Muscle layer of duodenum (tissue), 2 donors: ENCODE results near the gene HNRNPL.
"Not testable (repeated sequence)": the region's sequence is repeated elsewhere in the genome, so short reads cannot be mapped to it uniquely, and the experiment has no call there.

Experiments
- H3K27ac ChIP-seq: one replicate; pipeline ENCODE4 v1.7.0; 2013; ENCODE audit warnings: mild to moderate bottlenecking, low read length
- H3K27me3 ChIP-seq: one replicate; pipeline ENCODE4 v1.7.0; 2013; ENCODE audit warnings: low read depth, mild to moderate bottlenecking, control low read depth, low read length
- H3K36me3 ChIP-seq, 2 donors: one replicate each; pipeline ENCODE4 v1.7.0; 2013; ENCODE audit warnings: low read length in 2 of 2, control low read depth in 1 of 2, mild to moderate bottlenecking in 1 of 2; ENCODE audit not compliant: insufficient read depth in 2 of 2, control insufficient read depth in 1 of 2
- H3K4me1 ChIP-seq, 2 donors: one replicate each; pipeline ENCODE4 v1.7.0; 2013; ENCODE audit warnings: low read length in 2 of 2, mild to moderate bottlenecking in 2 of 2, control low read depth in 1 of 2, moderate library complexity in 1 of 2; ENCODE audit not compliant: insufficient read depth in 2 of 2, control insufficient read depth in 1 of 2
- H3K4me3 ChIP-seq, 2 donors: one replicate each; pipeline ENCODE4 v1.7.0; 2013; ENCODE audit warnings: low read length in 2 of 2, low read depth in 1 of 2, mild to moderate bottlenecking in 1 of 2
- H3K9me3 ChIP-seq, 2 donors: one replicate each; pipeline ENCODE4 v1.7.0; 2013; ENCODE audit warnings: low read length in 2 of 2, control low read depth in 1 of 2, mild to moderate bottlenecking in 1 of 2; ENCODE audit not compliant: control insufficient read depth in 1 of 2
- donor health status: healthy.

The HNRNPL gene

GRCh38 chr19:38793671-38794070, 56.1 kb downstream of the HNRNPL start:
- H3K36me3 ChIP-seq = no peaks in the 10 kb centered on the region
- no peak overlapping the region for H3K4me3 ChIP-seq
- peaks cover 0 to 4% of the 10 kb centered on the region in 2 donors for H3K4me1 ChIP-seq
- no peaks in the 10 kb centered on the region for H3K9me3 ChIP-seq
- H3K27me3 ChIP-seq = no peaks in the 10 kb centered on the region
- H3K27ac ChIP-seq = no peak overlapping the region

DNA sequence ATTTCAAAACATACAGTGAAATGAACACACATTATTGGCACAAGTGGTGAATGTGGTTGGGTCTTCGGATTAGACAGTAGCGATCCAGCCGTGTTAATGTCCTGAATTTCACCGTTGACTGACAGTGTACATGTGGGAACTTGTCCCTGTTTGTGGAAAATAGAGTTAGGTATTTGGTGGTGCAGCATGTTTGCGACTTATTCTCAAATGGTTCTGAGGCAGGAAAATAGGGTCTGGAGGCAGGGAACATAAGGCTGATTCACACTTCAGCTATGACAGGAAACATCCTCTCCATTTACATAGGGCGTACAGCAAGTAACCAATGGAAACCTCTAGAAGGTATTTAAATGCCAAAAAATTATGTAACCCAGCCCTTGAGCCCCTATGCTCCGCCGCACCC, 56.6 kb downstream of the HNRNPL start:
- H3K36me3 ChIP-seq = no peaks in the 10 kb centered on the region
- no peak overlapping the region for H3K27ac ChIP-seq
- peaks cover 0 to 4% of the 10 kb centered on the region in 2 donors for H3K4me1 ChIP-seq

DNA sequence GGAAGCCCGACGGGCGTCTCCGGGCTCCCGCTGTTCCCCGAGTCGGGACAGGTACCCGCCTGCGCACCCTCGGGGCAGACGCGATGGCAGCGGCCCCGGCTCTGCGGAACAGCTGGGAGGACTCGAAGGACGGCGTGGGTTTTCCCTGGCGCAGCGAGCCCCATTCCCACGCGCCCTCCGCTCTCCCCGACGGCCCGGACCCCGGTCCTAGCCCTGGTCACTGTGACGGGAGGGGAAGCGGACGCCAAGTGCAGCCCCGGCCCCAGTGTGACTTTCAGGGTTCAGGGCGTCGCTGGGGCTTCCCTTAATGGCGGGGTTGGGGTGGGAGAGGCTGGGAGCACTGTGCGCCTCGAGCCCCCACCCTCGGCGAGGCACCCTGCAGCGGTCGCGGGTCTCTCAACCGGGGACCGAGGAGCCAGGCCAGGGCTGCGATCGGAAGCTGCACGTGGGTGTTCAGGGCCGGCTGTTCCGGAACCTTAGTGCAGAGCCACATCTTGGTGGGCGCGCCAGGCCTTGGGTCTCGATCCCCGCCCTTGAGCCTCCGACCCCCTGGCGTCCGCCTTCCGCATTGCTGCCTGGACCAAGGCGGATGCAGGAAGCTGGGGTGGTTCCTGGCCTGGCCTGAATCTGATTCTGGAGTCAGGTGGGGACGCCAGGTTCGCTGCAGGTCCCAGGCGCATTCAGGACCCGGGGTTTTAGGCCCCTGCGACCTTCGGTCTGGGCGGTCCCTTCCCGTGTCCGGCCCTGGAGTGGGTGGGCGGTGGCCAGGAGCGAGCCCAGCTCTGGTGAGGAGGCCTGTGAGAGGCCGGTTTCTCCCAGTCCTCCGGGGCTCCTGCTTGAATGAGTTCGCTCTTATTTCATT, 57.3 kb downstream of the HNRNPL start:
- H3K4me1 ChIP-seq = peaks cover 0 to 4% of the 10 kb centered on the region in 2 donors
- no peak overlapping the region for H3K27ac ChIP-seq
- no peaks in the 10 kb centered on the region for H3K27me3 ChIP-seq
- H3K4me3 ChIP-seq = peak overlapping the region in 1 of 2 donors; percentile 28
- no peaks in the 10 kb centered on the region for H3K9me3 ChIP-seq
- H3K36me3 ChIP-seq = no peaks in the 10 kb centered on the region

More for the DNA sequence above, 56.6 kb downstream of the HNRNPL start:
- Histone ChIP-seq H3K4me3 (no peak overlapping the region), H3K27me3 (no peaks in the 10 kb centered on the region), H3K9me3 (no peaks in the 10 kb centered on the region)

DNA sequence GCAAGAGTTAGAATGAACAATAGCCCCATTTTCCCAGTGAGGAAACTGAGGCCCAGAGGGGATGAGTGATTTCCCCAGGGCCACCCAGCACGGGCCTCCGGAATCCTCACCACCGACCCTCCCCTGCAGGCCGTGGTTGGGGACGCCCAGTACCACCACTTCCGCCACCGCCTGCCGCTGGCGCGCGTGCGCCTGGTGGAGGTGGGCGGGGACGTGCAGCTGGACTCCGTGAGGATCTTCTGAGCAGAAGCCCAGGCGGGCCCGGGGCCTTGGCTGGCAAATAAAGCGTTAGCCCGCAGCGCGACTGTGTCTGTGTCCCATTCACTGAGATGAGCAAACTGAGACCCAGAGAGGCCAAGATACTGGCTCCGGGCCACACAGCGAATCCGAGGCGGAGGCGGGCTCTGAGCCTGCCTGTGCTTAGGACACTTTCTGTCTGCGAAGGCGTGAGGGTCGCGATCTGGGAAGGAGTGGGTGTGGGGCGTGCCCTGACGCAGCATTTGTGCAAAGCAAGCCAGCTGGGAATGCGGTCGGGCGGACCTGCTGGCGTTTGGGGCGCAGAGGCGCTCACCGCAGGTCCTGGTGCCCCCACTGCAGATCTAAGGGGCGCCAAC, 58.2 kb downstream of the HNRNPL start:
- not testable (repeated sequence) for H3K4me3 ChIP-seq, H3K27me3 ChIP-seq, H3K9me3 ChIP-seq, H3K27ac ChIP-seq, H3K4me1 ChIP-seq, H3K36me3 ChIP-seq

DNA sequence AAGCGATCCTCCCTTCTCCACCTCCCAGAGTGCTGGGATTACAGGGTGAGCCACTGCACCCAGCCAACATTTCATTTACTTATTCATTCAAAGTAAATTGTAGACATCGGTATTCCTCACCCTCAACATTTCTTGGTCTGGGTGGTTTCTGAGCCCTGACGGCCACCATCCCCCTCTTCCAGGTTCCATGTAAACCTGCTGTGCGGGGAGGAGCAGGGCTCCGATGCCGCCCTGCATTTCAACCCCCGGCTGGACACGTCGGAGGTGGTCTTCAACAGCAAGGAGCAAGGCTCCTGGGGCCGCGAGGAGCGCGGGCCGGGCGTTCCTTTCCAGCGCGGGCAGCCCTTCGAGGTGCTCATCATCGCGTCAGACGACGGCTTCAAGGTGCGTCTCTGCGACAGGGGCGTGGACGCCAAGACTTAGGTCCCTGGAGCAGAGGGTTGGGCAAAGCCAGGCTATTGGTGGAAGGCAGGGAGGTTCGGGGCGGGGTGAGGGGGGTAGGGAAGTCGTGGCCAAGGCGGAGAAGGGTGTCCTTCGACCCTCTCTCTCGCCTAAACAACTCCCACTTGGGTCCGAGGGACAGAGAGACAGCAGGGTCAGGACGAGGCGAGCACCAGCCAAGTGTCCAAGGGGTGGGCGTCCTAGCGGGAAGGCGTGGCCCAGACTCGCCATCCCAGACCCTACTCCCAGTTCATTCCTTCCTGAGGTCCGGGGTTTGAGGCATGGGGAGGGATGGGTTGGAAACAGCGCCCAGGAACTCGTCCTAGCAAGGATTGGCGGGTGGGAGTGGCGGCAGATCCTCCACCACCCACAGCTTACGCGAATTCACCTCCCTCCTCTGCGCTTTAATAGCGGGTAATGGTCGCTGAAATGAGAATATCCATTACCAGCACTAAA, 59.0 kb downstream of the HNRNPL start:
- H3K9me3 ChIP-seq, H3K27ac ChIP-seq, H3K27me3 ChIP-seq, H3K4me3 ChIP-seq, H3K4me1 ChIP-seq, H3K36me3 ChIP-seq: not testable (repeated sequence)

- H3K27me3 ChIP-seq = no peaks in the 10 kb centered on the region
- H3K36me3 ChIP-seq = no peaks in the 10 kb centered on the region
- no peaks in the 10 kb centered on the region for H3K9me3 ChIP-seq
- H3K27ac ChIP-seq = no peak within 1 kb of the TSS
- H3K4me3 ChIP-seq = no peak within 1 kb of the TSS
- peaks cover 0 to 4% of the 10 kb centered on the region in 2 donors for H3K4me1 ChIP-seq
Observed at GRCh38 chr19:38788478-38789243, 61.1 kb downstream of the HNRNPL start, which contains the start of gene LGALS7B. LGALS7B (plus strand) TSS chr19:38789200; CDS start chr19:38789227, 27 bp downstream.

- Histone ChIP-seq H3K27ac (no peak overlapping the region), H3K4me3 (no peak overlapping the region), H3K27me3 (no peaks in the 10 kb centered on the region), H3K4me1 (no peaks in the 10 kb centered on the region), H3K36me3 (no peaks in the 10 kb centered on the region), H3K9me3 (no peaks in the 10 kb centered on the region)
Observed at GRCh38 chr19:38786572-38787265, 63.1 kb downstream of the HNRNPL start.
